GM12878 (cell line): Measurements from ENCODE around the gene RNASE9. TPM values are rescaled to one million over a fixed set of nuclear protein-coding genes. Genes with fewer than 3 reads are reported as not detected.
A peak's percentile ranks its signal among the peaks of the same experiment; 100 is the strongest.

ENCODE experiments used
- ATAC-seq: fragments of 200-7000 bp; cut with Tn5 transposase; 3 replicates; pipeline ENCODE4 v1.9.1; 2020; ENCODE audit warnings: mild to moderate bottlenecking, moderate library complexity
- BruUV-seq: library from RNA; stranded (reverse); fragments of 400-500 nt; replicated peaks from 2 replicates; lab custom pipeline; 2021; lab: Mats Ljungman, UMichigan
- CTCF ChIA-PET: fragments of 300-600 bp; sonication (Branson Sonifier 250); formaldehyde crosslinking; extraction: SDS; loops from one replicate; lab custom pipeline; 2021; ENCODE audit warnings: inconsistent platforms; lab: Yijun Ruan, JAX
- POLR2A ChIA-PET: fragments of 350-600 bp; formaldehyde crosslinking; extraction: SDS; loops from one replicate; lab custom pipeline; 2021; ENCODE audit warnings: inconsistent platforms; lab: Charles Lee
- RAD21 ChIA-PET: fragments of 300-600 bp; sonication (Branson Sonifier 250); formaldehyde crosslinking; loops from one replicate; lab custom pipeline; 2023; ENCODE audit warnings: antibody characterized with exemption; ENCODE audit not compliant: unreplicated experiment; lab: Charles Lee
- SMC1A ChIA-PET: fragments of 300-600 bp; sonication (Branson Sonifier 250); formaldehyde crosslinking; loops from one replicate; lab custom pipeline; 2023; ENCODE audit not compliant: unreplicated experiment, uncharacterized antibody; lab: Charles Lee
- DNase-seq: peaks from one replicate; pipeline ENCODE4 v3.0.0-alpha.2; 2011; ENCODE audit warnings: low read depth, low spot score
- FAIRE-seq: peaks from 3 replicates; lab custom pipeline; 2011; peaks lifted over from hg19 to GRCh38; lab: Jason Lieb, UNC
- H2AFZ ChIP-seq: 2 replicates; pipeline ENCODE4 v1.6.0; 2011; ENCODE audit warnings: low read depth, low read length, control low read depth; ENCODE audit not compliant: control insufficient read depth
- H3K27ac ChIP-seq: 2 replicates; pipeline ENCODE4 v1.5.1; 2011; ENCODE audit warnings: control low read depth; ENCODE audit not compliant: control insufficient read depth, insufficient read depth
- H3K27me3 ChIP-seq, 2 experiments: replicated peaks in 1 of 2; 2 replicates each; pipeline versions ENCODE4 v1.6.0 to v1.6.1; 2011; ENCODE audit warnings: low read length in 1 of 2; ENCODE audit not compliant: control insufficient read depth in 2 of 2, insufficient read depth in 2 of 2
- H3K36me3 ChIP-seq, 2 experiments: 2 replicates each; pipeline ENCODE4 v1.5.1; 2011; ENCODE audit warnings: low read length in 1 of 2; ENCODE audit not compliant: control insufficient read depth in 2 of 2, insufficient read depth in 2 of 2
- H3K4me1 ChIP-seq: 2 replicates; pipeline ENCODE4 v1.6.1; 2011; ENCODE audit warnings: mild to moderate bottlenecking, low read length, moderate library complexity, mixed read lengths; ENCODE audit not compliant: control insufficient read depth, insufficient read depth
- H3K4me2 ChIP-seq: 2 replicates; pipeline ENCODE4 v1.6.0; 2011; ENCODE audit warnings: control low read depth; ENCODE audit not compliant: control insufficient read depth, insufficient read depth
- H3K4me3 ChIP-seq: fragments of 200-600 bp; sonication (generic); 2 replicates; pipeline ENCODE4 v1.5.1; 2016
- H3K79me2 ChIP-seq: 2 replicates; pipeline ENCODE4 v1.6.0; 2011; ENCODE audit warnings: low read length; ENCODE audit not compliant: control insufficient read depth, insufficient read depth
- H3K9ac ChIP-seq: 2 replicates; pipeline ENCODE4 v1.8.0; 2011; ENCODE audit warnings: low read length, control low read depth, mixed read lengths; ENCODE audit not compliant: control insufficient read depth, insufficient read depth
- H3K9me3 ChIP-seq: replicated peaks from 3 replicates; pipeline ENCODE4 v1.5.1; 2011; ENCODE audit warnings: mild to moderate bottlenecking, low read length; ENCODE audit not compliant: control insufficient read depth, insufficient read depth
- H4K20me1 ChIP-seq: 2 replicates; pipeline ENCODE4 v1.6.0; 2011; ENCODE audit not compliant: control insufficient read depth, insufficient read depth
- EED ChIP-seq: sonication (generic); IDR thresholded peaks from 2 replicates; pipeline ENCODE4 v1.6.1; 2016; ENCODE audit warnings: antibody characterized with exemption, low read depth
- MEF2B ChIP-seq: fragments of 450-650 bp; IDR thresholded peaks from 2 replicates; pipeline ENCODE4 v1.6.1; 2018; ENCODE audit warnings: mild to moderate bottlenecking, moderate library complexity; ENCODE audit not compliant: partially characterized antibody, poor library complexity, severe bottlenecking
- NFXL1 ChIP-seq: fragments of 450-650 bp; IDR thresholded peaks from 2 replicates; pipeline ENCODE4 v1.6.1; 2017; ENCODE audit warnings: antibody characterized with exemption, mild to moderate bottlenecking, borderline replicate concordance
- RAD21 ChIP-seq: IDR thresholded peaks from 2 replicates; pipeline ENCODE4 v1.6.1; 2011; ENCODE audit warnings: mild to moderate bottlenecking, low read depth, low read length, moderate library complexity; ENCODE audit not compliant: insufficient read depth
- RB1 ChIP-seq: fragments of 450-650 bp; formaldehyde crosslinking; IDR thresholded peaks from 2 replicates; pipeline ENCODE4 v1.6.1; 2017; ENCODE audit warnings: mild to moderate bottlenecking, borderline replicate concordance
- RELA ChIP-seq: fragments of 450-650 bp; IDR thresholded peaks from 2 replicates; pipeline ENCODE4 v1.8.0; 2014; ENCODE audit warnings: borderline replicate concordance; ENCODE audit not compliant: partially characterized antibody
- SMC3 ChIP-seq: IDR thresholded peaks from 2 replicates; pipeline ENCODE4 v1.6.1; 2011; ENCODE audit warnings: low read length, improper control_type of control experiment, borderline replicate concordance
- ZBED1 ChIP-seq: IDR thresholded peaks from 2 replicates; pipeline ENCODE4 v1.6.1; 2016; ENCODE audit warnings: borderline replicate concordance
- WGBS: methylation state at CpG from one replicate; pipeline ENCODE4 v1.1.6; 2016; ENCODE audit warnings: low lambda C conversion rate; ENCODE audit not compliant: insufficient replicate concordance, insufficient coverage; ENCODE audit errors: missing lambda C conversion rate; 5-methylcytosine and 5-hydroxymethylcytosine counted together
- in situ Hi-C: fragments of 300-500 bp; cut with MboI; formaldehyde crosslinking; loops from 9 replicates; pipeline ENCODE4 v1.14.3; 2018; ENCODE audit warnings: mixed read lengths
- intact Hi-C: fragments of 100-400 bp; cut with micrococcal nuclease; formaldehyde crosslinking; loops from one replicate; pipeline ENCODE4 v1.14.2; 2022; ENCODE audit not compliant: unreplicated experiment
- polyA plus RNA-seq, 11 experiments: library from polyadenylated mRNA; depleted of rRNA in 4 of 11; unstranded in 6 of 11; stranded (reverse) in 5 of 11; fragments of >200 nt; fragmentation: Nextera tagmentation in 4 of 11; fragmentation: Illumina TruSeq in 1 of 11; extraction: Ambion mirVana in 4 of 11; extraction: Trizol in 1 of 11; gene quantifications; 1 replicate in 1 of 11; 2 replicates in 10 of 11; pipeline versions ENCODE4 v1.2.1 to v1.2.3, GENCODE V29; 2011 to 2016; ENCODE audit warnings: inconsistent platforms in 2 of 11, missing spikeins in 2 of 11, low read depth in 1 of 11
- total RNA-seq, 4 experiments: library from RNA; depleted of rRNA in 3 of 4; stranded (reverse); fragments of >200 nt in 3 of 4; fragmentation: Illumina TruSeq in 1 of 4; extraction: Trizol in 1 of 4; gene quantifications; 2 replicates each; pipeline versions ENCODE4 v1.2.1 to v1.2.3, GENCODE V29; 2013 to 2021
- TF ChIP-seq, protein P1 (sequence below), 3 experiments: IDR thresholded peaks in 2 of 3; conservative IDR thresholded peaks in 1 of 3; 2 replicates each; pipeline ENCODE4 v1.5.1; 2011; ENCODE audit warnings: low read depth in 3 of 3, low read length in 3 of 3, mild to moderate bottlenecking in 3 of 3, control low read depth in 2 of 3, moderate library complexity in 2 of 3, inconsistent platforms in 1 of 3, mixed read lengths in 1 of 3; ENCODE audit not compliant: control insufficient read depth in 2 of 3, insufficient read depth in 1 of 3; ENCODE audit errors: extremely low read depth in 1 of 3

Gene RNASE9
- total and polyA plus RNA-seq, 10 of the 15 experiments (the other 5 are each of a cell fraction or from before 2014, with no cell fraction given), result not detected

DNA sequence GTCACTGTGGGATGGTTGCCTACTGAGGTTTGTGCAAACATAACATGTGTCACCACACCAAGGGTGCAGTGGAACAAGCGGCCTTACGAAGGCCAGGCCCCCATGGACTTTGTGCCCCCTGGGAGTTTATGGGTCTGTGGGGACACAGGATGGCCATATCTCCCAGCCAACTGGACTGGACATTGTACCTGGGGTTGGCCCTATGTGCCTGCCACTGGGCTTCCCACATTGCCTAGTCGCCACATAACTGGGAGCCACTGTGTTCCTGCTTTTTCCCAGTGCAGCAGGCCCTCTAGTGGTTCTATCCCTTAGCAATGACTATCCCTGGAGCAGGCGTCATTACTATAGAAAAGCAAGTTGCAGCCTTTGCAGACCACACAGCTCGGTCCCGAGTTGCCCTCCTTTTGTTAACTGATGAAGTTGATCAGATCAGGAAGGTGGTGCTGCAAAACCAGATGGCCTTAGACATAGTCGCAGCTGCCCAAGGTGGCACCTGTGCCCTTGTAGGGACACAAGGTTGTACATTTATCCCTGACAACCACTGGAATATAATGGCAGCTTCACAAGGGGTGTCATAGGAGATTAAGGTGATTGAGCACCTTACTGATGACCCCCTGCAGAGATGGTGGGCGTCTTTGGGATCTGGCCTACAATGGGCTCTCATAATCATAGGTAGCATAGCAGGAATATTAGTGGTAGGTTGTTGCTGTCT lies 45.5 kb upstream of the RNASE9 start:
- SMC1A ChIA-PET, result interaction anchor here (0.7 to 6.5 kb wide), 7 partner anchors 8 to 278 kb away, joined by 3 to 110 read pairs (median 14); partner anchors contain the start of gene TEP1
- H3K4me2 ChIP-seq, result no peak overlapping the region

More for the DNA sequence above, 45.5 kb upstream of the RNASE9 start:
- H3K4me3 ChIP-seq, result no peak overlapping the region
- peaks cover 15% of the 10 kb centered on the region for H3K4me1 ChIP-seq
- H3K36me3 ChIP-seq, result no peaks in the 10 kb centered on the region
- DNase-seq, result no peak
- no peak for FAIRE-seq
- no peak overlapping the region for H2AFZ ChIP-seq
- no peaks in the 10 kb centered on the region for H3K79me2 ChIP-seq
- RAD21 ChIA-PET, result interaction anchor here (1.2 to 6.3 kb wide), 6 partner anchors 85 to 279 kb away, joined by 3 to 77 read pairs (median 26); partner anchors contain the start of gene TEP1
- H3K9me3 ChIP-seq, result no peaks in the 10 kb centered on the region
- H3K27ac ChIP-seq, result no peak overlapping the region
- intact Hi-C loops (loop anchor here (1.0 kb wide), 1 partner anchor 193 kb away; the partner anchor contains the start of gene TEP1), in situ Hi-C loops (loop anchor here (5.0 kb wide), 1 partner anchor 279 kb away; no protein-coding TSS in a partner anchor)
- no peaks in the 10 kb centered on the region for H3K27me3 ChIP-seq
- H4K20me1 ChIP-seq, result no peaks in the 10 kb centered on the region
- no peak for ATAC-seq
- WGBS, result 13% methylated on average over 8 of the region's 8 CpGs
- POLR2A ChIA-PET, result interaction anchor here (1.5 kb wide), 1 partner anchor 274 kb away, joined by 5 read pairs; no protein-coding TSS in a partner anchor
- CTCF ChIA-PET, result interaction anchor here (0.7 to 10.3 kb wide), 10 partner anchors 24 to 277 kb away, joined by 3 to 216 read pairs (median 14); partner anchors contain the start of genes ANG, CCNB1IP1 and TEP1
- TF ChIP-seq MEF2B (no peak), RELA (no peak), SMC3 (peak; percentile 44; the same call in 1 of the 2 replicates), RB1 (no peak), NFXL1 (no peak), ZBED1 (no peak), RAD21 (peak; percentile 65), EED (no peak)
- TF ChIP-seq, protein P1, sequence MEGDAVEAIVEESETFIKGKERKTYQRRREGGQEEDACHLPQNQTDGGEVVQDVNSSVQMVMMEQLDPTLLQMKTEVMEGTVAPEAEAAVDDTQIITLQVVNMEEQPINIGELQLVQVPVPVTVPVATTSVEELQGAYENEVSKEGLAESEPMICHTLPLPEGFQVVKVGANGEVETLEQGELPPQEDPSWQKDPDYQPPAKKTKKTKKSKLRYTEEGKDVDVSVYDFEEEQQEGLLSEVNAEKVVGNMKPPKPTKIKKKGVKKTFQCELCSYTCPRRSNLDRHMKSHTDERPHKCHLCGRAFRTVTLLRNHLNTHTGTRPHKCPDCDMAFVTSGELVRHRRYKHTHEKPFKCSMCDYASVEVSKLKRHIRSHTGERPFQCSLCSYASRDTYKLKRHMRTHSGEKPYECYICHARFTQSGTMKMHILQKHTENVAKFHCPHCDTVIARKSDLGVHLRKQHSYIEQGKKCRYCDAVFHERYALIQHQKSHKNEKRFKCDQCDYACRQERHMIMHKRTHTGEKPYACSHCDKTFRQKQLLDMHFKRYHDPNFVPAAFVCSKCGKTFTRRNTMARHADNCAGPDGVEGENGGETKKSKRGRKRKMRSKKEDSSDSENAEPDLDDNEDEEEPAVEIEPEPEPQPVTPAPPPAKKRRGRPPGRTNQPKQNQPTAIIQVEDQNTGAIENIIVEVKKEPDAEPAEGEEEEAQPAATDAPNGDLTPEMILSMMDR (IDR thresholded peaks at IDR 0.05 in 2 of 3, conservative IDR thresholded peaks at IDR 0.05 in 1 of 3; ENCODE audit: control insufficient read depth in 2 of 3, extremely low read depth in 1 of 3, insufficient read depth in 1 of 3, low read depth in 3 of 3, low read length in 3 of 3), result peak; percentile 46 to 58 (median 47); a peak in 4 of 6 replicates
- BruUV-seq, result no TSS peak
- H3K9ac ChIP-seq, result no peak overlapping the region
